ENCODE measurements around the gene METTL26.

METTL26 gene

DNA sequence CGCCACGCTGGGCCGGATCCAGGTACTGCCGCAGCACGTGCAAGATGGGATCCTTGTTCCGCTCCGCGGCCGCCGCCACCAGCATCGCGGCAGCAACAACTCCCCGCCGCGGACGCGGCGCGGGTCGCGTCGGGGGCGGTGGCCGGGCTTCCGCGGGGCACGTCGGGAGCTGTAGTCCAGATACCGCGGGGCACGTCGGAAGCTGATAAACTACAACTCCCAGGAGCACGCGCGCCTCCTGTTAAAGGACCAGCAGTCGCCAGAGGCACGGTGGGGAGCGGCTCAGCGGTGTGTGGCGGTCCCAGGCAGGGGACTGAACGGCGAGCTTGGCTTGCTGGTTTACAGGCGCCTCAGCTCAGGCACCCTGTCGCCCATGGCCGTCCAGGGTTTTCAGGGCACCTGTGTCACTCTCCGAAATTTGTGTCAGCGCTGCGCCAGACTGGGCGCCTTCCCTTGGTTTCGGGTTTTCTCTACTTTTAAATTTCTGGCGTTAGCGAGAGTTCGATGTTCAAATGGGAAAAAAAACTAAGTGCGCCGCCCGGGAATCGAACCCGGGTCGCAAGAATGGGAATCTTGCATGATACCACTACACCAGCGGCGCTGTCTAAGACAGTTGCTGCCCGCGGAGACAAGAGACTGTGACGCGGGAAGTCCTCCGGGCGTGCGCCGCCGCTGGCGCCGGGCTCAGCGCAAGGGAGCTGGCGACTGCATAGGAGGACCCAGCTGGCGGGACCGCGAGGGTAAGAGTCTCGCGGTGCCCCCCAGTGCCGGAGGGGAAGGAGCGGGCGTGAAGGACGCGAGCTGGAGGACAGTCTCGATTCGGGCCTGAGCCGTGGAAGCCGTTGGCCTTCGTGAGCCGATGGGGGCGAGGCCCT lies at the start of gene METTL26:
Gene METTL26 (minus strand): TSS at position 100 of the 875 bp plus-strand sequence. CDS start 15 bp downstream, at position 85.
- peak; percentile 99 for DNase-seq

GRCh38 chr16:684961-685696 lies 49.0 kb upstream of the METTL26 start:
- peak; percentile 50 for DNase-seq

DNA sequence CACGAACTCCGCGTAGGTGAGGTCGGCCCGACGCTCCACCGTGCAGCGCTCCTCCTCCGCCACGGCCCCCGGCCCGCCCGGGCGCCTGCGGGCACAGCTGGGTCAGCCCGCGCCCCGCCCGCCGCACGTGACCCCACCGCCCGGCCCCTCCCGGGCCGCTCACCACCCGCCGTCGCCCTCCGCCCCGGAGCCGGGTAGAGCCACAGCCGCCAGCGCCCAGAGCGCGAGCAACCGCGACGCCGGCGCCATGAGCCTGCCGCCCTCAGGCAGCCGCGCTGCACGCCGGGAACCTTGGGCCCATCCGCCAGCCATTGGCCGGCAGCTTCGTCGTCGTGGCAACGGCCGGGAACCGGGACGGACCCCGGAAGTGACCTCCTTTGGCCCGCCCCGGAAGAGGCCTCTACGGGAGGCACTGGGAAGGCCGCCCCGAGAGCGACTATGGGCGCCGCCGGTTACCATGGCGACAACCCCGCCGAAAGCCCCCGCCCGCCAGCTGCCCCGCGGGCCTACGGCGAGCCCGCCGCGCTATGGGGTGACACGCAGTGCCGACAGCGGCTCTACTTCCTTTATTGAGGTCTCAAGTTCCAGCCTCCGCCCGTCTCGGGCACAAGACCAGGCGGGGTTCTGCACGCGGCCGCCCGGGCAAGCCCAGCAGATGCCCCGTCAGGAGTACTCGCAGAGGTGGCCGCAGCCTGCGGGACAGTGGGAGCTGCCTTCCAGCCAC lies 48.1 kb upstream of the METTL26 start, which contains the start of gene JMJD8:
Gene JMJD8 (minus strand): TSS at position 264 of the 724 bp plus-strand sequence. CDS start 15 bp downstream, at position 249.
- peak; percentile 99 for DNase-seq

- no peak for DNase-seq
Observed at GRCh38 chr16:683396-684070, 47.4 kb upstream of the METTL26 start.

- no peak for DNase-seq
Observed at GRCh38 chr16:682493-683395, 46.6 kb upstream of the METTL26 start.

GRCh38 chr16:681746-682427 lies 45.8 kb upstream of the METTL26 start:
- DNase-seq = no peak

- peak; percentile 37 for DNase-seq
Observed at GRCh38 chr16:680967-681745, 45.1 kb upstream of the METTL26 start.

DNA sequence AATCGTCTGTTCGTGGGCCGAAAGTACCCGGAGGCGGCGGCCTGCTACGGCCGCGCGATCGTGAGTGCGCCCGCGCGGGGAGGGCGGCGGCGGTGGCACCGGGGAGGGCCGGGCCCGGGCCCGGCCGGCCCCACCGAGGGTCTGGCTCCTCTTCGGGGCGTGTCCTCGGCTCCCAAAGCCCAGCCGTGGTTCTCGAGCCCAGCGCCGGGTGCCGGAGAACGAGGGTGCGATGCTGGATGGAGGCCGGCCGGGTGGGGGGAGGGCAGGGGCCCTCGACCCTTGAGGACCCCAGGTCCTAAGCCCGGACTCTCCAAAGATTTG lies 44.5 kb upstream of the METTL26 start:
- DNase-seq = no peak

- DNase-seq = peak; percentile 95
Observed at GRCh38 chr16:679814-680624, 43.9 kb upstream of the METTL26 start, which contains the start of gene STUB1. STUB1 (plus strand) TSS chr16:680410; CDS start chr16:680526, 116 bp downstream.

GRCh38 chr16:678858-679813 lies 43.0 kb upstream of the METTL26 start:
- DNase-seq = peak; percentile 92

DNA sequence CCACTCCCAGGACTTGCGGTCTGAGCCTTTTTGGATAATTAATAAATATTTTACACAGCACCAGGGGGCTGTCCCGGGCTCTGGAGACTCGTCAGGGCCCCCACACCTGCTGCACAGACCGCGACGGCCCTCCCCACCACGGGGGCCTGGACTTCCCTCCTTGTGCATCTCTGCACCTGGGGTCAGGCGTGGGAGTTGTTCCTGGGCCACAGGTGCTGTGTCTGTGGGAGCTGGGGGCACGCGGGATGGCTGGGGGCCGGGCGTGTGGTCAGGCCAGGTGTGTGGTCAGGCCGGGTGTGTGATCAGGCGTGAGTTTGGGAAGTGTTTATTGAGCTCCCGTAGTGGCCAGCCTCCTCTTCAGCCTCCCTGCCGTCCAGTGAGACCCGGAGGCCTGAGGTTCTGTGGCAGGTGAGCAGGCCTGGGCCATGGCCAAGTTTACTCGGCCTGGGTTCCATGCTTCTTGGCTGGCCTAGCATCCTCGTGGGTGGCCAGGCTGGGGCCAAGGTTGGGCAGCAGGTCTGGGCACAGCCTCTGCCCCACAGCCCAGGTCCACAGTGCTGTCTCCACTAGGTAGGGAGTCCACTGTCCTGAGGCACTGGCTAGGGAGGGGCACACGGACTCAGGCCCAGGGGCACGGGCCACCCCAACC lies 42.2 kb upstream of the METTL26 start:
- DNase-seq = peak; percentile 36

- peak; percentile 90 for DNase-seq
Observed at GRCh38 chr16:677316-678190, 41.4 kb upstream of the METTL26 start.

DNA sequence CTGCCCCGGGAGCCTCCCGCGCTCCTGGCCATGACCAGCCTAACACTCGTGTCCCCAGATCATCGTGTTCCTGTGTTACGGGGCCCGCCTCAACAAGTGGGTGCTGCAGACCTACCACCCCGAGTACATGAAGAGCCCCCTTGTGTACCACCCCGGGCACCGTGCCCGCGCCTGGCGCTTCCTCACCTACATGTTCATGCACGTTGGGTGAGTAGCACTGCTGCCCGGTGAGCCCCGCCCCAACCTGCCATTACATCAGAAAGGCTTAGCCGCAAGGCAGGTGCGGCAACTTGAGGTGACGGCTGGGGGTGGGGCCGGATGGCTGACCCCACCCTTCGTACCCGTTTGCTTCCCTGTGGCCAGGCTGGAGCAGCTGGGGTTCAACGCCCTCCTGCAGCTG lies 40.8 kb upstream of the METTL26 start:
- DNase-seq = peak; percentile 94

DNA sequence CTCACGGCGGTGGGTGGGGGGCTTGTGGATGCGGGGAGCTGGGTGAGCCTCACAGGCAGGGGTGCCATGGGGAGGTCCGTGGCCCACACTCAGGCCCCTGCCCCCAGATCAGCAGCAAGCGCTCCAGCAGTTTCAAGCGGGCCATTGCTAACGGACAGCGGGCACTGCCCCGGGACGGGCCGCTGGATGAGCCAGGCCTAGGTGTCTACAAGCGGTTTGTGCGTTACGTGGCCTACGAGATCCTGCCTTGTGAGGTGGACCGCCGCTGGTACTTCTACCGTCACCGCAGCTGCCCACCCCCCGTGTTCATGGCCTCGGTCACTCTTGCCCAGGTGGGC lies 40.4 kb upstream of the METTL26 start:
- no peak for DNase-seq

DNA sequence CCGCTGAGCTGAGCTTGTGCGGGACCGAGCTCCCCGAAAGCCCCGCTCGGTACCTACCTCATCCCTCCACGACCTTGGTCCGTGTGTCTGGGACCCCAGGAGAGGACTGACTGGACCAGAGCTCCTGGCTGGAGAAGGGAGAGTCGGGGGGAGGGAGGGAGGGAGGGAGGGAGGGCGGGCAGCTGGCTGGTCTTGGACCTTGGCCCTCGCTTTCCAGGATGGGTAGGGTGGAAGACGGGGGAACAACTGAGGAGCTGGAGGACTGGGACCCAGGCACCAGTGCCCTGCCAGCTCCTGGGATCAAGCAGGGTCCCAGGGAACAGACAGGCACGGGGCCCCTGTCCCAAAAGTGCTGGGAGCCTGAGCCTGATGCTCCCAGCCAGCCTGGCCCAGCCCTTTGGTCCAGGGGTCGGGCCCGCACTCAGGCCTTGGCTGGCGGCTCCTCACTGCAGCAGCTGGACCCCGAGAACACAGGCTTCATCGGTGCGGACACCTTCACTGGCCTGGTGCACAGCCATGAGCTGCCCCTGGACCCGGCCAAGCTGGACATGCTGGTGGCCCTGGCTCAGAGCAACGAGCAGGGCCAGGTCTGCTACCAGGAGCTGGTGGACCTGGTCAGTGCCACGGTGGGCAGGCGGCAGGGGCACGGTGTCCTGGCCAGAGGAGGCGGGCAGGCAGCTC lies 39.9 kb upstream of the METTL26 start:
- no peak for DNase-seq

Data from NCI-H69 (cell line).